Endothelial cell of umbilical vein (primary cell): ENCODE results near the gene DLD. TPM values are rescaled to one million over a fixed set of nuclear protein-coding genes. Genes with fewer than 3 reads are reported as not detected.

Experiments used
- BruUV-seq: library from RNA; stranded (reverse); fragments of 400-500 nt; replicated peaks from 2 replicates; lab custom pipeline; 2021; lab: Mats Ljungman, UMichigan
- CTCF ChIA-PET: fragments of 300-600, 350-600 bp; sonication (Branson Sonifier 250); formaldehyde crosslinking; loops from one replicate; lab custom pipeline; 2021; ENCODE audit warnings: antibody characterized with exemption, inconsistent platforms; lab: Charles Lee
- POLR2A ChIA-PET: fragments of 300-600, 350-600 bp; sonication (Branson Sonifier 250); formaldehyde crosslinking; loops from one replicate; lab custom pipeline; 2021; ENCODE audit warnings: antibody characterized with exemption, inconsistent platforms; lab: Charles Lee
- DNase-seq: peaks from one replicate; pipeline ENCODE4 v3.0.0-alpha.2; 2011; ENCODE audit warnings: low read depth, low spot score
- FAIRE-seq: peaks from 2 replicates; lab custom pipeline; 2011; peaks lifted over from hg19 to GRCh38; lab: Jason Lieb, UNC
- H2AFZ ChIP-seq: 2 replicates; pipeline ENCODE4 v1.6.0; 2012; ENCODE audit warnings: low read depth, low read length, control low read depth, inconsistent platforms
- H3K27ac ChIP-seq: 2 replicates; pipeline ENCODE4 v1.5.1; 2011; ENCODE audit warnings: low read depth, mild to moderate bottlenecking, control low read depth, low read length, moderate library complexity; ENCODE audit not compliant: insufficient read depth
- H3K27me3 ChIP-seq, 2 experiments: 2 replicates each; pipeline versions ENCODE4 v1.6.0 to v1.6.1; 2011; ENCODE audit warnings: low read length in 2 of 2, mixed read lengths in 1 of 2; ENCODE audit not compliant: control insufficient read depth in 2 of 2, insufficient read depth in 2 of 2
- H3K36me3 ChIP-seq, 2 experiments: 2 replicates in 1 of 2; 3 replicates in 1 of 2; pipeline ENCODE4 v1.5.1; 2011; ENCODE audit warnings: low read length in 2 of 2, mild to moderate bottlenecking in 1 of 2, moderate library complexity in 1 of 2; ENCODE audit not compliant: control insufficient read depth in 2 of 2, insufficient read depth in 2 of 2; ENCODE audit errors: extremely low read depth in 1 of 2
- H3K4me1 ChIP-seq: 3 replicates; pipeline ENCODE4 v1.5.1; 2011; ENCODE audit warnings: mild to moderate bottlenecking, low read length; ENCODE audit not compliant: control insufficient read depth, insufficient read depth; ENCODE audit errors: extremely low read depth
- H3K4me2 ChIP-seq: 2 replicates; pipeline ENCODE4 v1.6.1; 2011; ENCODE audit warnings: low read length, control low read depth, mixed read lengths; ENCODE audit not compliant: insufficient read depth
- H3K4me3 ChIP-seq, 3 experiments: fragments of 200-600 bp in 1 of 3; sonication (generic), shearing (Covaris generic) in 1 of 3; replicated peaks in 1 of 3; 2 replicates each; pipeline ENCODE4 v1.5.1; 2011 to 2016; ENCODE audit warnings: control low read depth in 3 of 3, low read length in 3 of 3, mild to moderate bottlenecking in 2 of 3, inconsistent platforms in 1 of 3, low read depth in 1 of 3, moderate library complexity in 1 of 3; ENCODE audit not compliant: insufficient read depth in 1 of 3
- H3K79me2 ChIP-seq: 2 replicates; pipeline ENCODE4 v1.6.0; 2012; ENCODE audit warnings: low read length, inconsistent platforms; ENCODE audit not compliant: control insufficient read depth, insufficient read depth
- H3K9ac ChIP-seq: replicated peaks from 2 replicates; pipeline ENCODE3; 2011; ENCODE audit warnings: low read length, control low read depth; ENCODE audit not compliant: insufficient read depth; ENCODE audit errors: extremely low read depth
- H3K9me1 ChIP-seq: replicated peaks from 3 replicates; pipeline ENCODE4 v1.6.0; 2011; ENCODE audit warnings: mild to moderate bottlenecking, low read length; ENCODE audit not compliant: control insufficient read depth, insufficient read depth; ENCODE audit errors: extremely low read depth
- H3K9me3 ChIP-seq: replicated peaks from 2 replicates; pipeline ENCODE4 v1.5.1; 2012; ENCODE audit warnings: low read length, inconsistent platforms; ENCODE audit not compliant: control insufficient read depth, insufficient read depth
- H4K20me1 ChIP-seq: replicated peaks from 2 replicates; pipeline ENCODE3; 2011; ENCODE audit warnings: mild to moderate bottlenecking, low read length; ENCODE audit not compliant: control insufficient read depth, insufficient read depth; ENCODE audit errors: extremely low read depth
- EZH2 ChIP-seq: IDR thresholded peaks from 2 replicates; pipeline ENCODE4 v1.6.1; 2012; ENCODE audit warnings: borderline replicate concordance, low read depth, mild to moderate bottlenecking, moderate library complexity, low read length, inconsistent platforms; ENCODE audit not compliant: severe bottlenecking
- FOS ChIP-seq: IDR thresholded peaks from 2 replicates; pipeline ENCODE4 v1.6.1; 2011; ENCODE audit warnings: mild to moderate bottlenecking, low read length, moderate library complexity, borderline replicate concordance; ENCODE audit not compliant: insufficient read depth
- GATA2 ChIP-seq: IDR thresholded peaks from 2 replicates; pipeline ENCODE4 v1.7.0; 2011; ENCODE audit warnings: low read depth, mild to moderate bottlenecking, moderate library complexity, mixed read lengths, low read length; ENCODE audit not compliant: insufficient read length, insufficient read depth
- JUN ChIP-seq: IDR thresholded peaks from 2 replicates; pipeline ENCODE4 v1.6.1; 2011; ENCODE audit warnings: borderline replicate concordance, low read depth; ENCODE audit not compliant: insufficient read length, insufficient read depth
- MYC ChIP-seq: IDR thresholded peaks from one replicate; pipeline ENCODE4 v1.6.1; 2011; ENCODE audit warnings: mild to moderate bottlenecking, low read depth, low read length
- POLR2A ChIP-seq: IDR thresholded peaks from 2 replicates; pipeline ENCODE4 v1.6.1; 2012; ENCODE audit warnings: low read depth, mild to moderate bottlenecking, control low read depth, low read length
- POLR2AphosphoS5 ChIP-seq: IDR thresholded peaks from 2 replicates; pipeline ENCODE4 v1.6.1; 2012; ENCODE audit warnings: low read depth, mild to moderate bottlenecking, control low read depth, low read length, moderate library complexity; ENCODE audit not compliant: insufficient read depth
- dilution Hi-C: fragments of 300-500 bp; cut with MboI; formaldehyde crosslinking; loops from one replicate; pipeline ENCODE4 v1.15.0; 2019; ENCODE audit warnings: low sequenced_read_pairs; ENCODE audit not compliant: extremely low pct_ligation_motif_present
- intact Hi-C: fragments of 100-400 bp; cut with micrococcal nuclease; formaldehyde crosslinking; loops from one replicate; pipeline ENCODE4 v1.10.0; 2022
- polyA plus RNA-seq, 4 experiments: library from polyadenylated mRNA; depleted of rRNA in 3 of 4; stranded (reverse) in 3 of 4; unstranded in 1 of 4; fragments of >200 nt; gene quantifications; 2 replicates each; pipeline versions ENCODE4 v1.2.1 to v1.2.3, GENCODE V29; 2011 to 2012; ENCODE audit warnings: missing spikeins in 1 of 4
- total RNA-seq: library from RNA; stranded (reverse); gene quantifications from 2 replicates; pipeline ENCODE4 v1.2.3, GENCODE V29; 2021
- TF ChIP-seq, protein P1 (sequence below): IDR thresholded peaks from 2 replicates; pipeline ENCODE4 v1.6.1; 2011; ENCODE audit not compliant: insufficient read depth, insufficient read length
- TF ChIP-seq, protein P2 (sequence below), 2 donors: IDR thresholded peaks; 1 replicate in 1 of 2; 2 replicates in 1 of 2; pipeline ENCODE4 v1.5.1; 2011; ENCODE audit warnings: low read length in 2 of 2, mild to moderate bottlenecking in 2 of 2, moderate library complexity in 2 of 2, control low read depth in 1 of 2, inconsistent platforms in 1 of 2, low read depth in 1 of 2; ENCODE audit not compliant: insufficient read depth in 1 of 2; ENCODE audit errors: extremely low read depth in 1 of 2

Gene DLD
- total and polyA plus RNA-seq, 2 donors (not counting 3 experiments of a cell fraction or from before 2014, with no cell fraction given): 61.7 to 95.0 TPM

DNA sequence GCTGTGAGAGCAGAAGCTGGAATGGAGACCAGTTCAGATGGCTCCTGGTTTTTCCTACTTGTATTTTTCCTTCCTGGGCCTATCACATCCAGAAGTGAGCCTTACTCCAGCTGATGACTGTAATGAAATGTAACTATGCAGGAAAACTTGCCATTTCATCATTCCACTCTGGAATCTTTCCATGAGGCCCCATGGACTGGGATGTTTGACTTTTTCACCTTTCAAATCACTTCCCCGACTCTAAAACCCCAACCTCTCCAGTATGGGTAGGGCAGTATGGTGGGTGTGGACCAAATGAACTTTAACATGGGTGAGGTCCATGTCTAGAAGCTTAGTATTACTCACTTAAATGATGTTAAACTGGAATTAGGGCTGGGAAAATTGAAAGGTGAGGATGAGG is 40.3 kb upstream of the DLD start:
- Histone ChIP-seq H3K4me2 (no peak overlapping the region), H3K36me3 (no peaks in the 10 kb centered on the region), H3K9ac (no peak overlapping the region), H2AFZ (no peak overlapping the region), H3K9me1 (no peaks in the 10 kb centered on the region), H3K9me3 (no peaks in the 10 kb centered on the region), H3K27ac (no peak overlapping the region), H3K4me3 (no peak overlapping the region), H3K79me2 (no peaks in the 10 kb centered on the region), H3K27me3 (peaks cover 6 to 9% of the 10 kb centered on the region in 2 experiments), H4K20me1 (no peaks in the 10 kb centered on the region), H3K4me1 (no peaks in the 10 kb centered on the region)
- intact Hi-C loops (no loop called here), dilution Hi-C loops (no loop called here)
- no peak for DNase-seq
- BruUV-seq: no TSS peak
- TF ChIP-seq, protein P1, sequence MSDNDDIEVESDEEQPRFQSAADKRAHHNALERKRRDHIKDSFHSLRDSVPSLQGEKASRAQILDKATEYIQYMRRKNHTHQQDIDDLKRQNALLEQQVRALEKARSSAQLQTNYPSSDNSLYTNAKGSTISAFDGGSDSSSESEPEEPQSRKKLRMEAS: no peak
- TF ChIP-seq EZH2 (no peak), POLR2AphosphoS5 (no peak), POLR2A (no peak), FOS (no peak), MYC (no peak), GATA2 (no peak), JUN (no peak)
- TF ChIP-seq, protein P2, sequence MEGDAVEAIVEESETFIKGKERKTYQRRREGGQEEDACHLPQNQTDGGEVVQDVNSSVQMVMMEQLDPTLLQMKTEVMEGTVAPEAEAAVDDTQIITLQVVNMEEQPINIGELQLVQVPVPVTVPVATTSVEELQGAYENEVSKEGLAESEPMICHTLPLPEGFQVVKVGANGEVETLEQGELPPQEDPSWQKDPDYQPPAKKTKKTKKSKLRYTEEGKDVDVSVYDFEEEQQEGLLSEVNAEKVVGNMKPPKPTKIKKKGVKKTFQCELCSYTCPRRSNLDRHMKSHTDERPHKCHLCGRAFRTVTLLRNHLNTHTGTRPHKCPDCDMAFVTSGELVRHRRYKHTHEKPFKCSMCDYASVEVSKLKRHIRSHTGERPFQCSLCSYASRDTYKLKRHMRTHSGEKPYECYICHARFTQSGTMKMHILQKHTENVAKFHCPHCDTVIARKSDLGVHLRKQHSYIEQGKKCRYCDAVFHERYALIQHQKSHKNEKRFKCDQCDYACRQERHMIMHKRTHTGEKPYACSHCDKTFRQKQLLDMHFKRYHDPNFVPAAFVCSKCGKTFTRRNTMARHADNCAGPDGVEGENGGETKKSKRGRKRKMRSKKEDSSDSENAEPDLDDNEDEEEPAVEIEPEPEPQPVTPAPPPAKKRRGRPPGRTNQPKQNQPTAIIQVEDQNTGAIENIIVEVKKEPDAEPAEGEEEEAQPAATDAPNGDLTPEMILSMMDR (IDR thresholded peaks at IDR 0.05; ENCODE audit: extremely low read depth in 1 of 2, insufficient read depth in 1 of 2, low read depth in 1 of 2, low read length in 2 of 2): no peak
- ChIA-PET POLR2A (no interaction called here), CTCF (no interaction called here)
- FAIRE-seq: no peak
